ENCODE results near the gene KLHL35.

Gene KLHL35, protein sequence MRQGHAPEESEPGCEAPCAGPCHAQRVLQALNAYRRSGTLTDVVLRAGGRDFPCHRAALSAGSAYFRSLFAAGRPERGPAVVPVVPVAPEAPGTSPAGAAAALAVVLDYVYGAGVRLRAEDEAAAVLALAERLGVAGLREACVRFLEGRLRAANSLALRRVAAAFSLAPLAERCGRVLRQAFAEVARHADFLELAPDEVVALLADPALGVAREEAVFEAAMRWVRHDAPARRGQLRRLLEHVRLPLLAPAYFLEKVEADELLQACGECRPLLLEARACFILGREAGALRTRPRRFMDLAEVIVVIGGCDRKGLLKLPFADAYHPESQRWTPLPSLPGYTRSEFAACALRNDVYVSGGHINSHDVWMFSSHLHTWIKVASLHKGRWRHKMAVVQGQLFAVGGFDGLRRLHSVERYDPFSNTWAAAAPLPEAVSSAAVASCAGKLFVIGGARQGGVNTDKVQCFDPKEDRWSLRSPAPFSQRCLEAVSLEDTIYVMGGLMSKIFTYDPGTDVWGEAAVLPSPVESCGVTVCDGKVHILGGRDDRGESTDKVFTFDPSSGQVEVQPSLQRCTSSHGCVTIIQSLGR

DNA sequence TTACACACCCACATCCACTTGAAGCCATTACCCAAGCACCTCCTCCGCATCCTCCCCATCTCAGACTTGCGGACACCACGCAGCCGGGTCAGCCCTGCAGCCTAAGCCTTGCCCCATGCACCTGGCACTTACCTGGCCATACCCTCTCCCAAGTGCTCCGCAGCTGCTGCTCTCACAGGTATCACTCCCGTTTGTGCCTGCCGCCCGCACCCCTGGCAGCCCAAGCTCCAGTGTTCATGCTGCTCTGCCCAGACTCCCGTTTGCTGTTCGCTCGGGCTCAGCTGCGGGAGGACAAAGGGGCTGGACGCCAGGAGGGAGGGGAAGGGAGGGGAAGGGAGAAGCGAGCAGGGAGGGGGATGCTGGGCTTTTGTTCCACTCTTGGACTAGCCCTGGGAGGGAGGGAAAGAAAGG is at the start of gene KLHL35:
TSS of gene KLHL35 (minus strand) at position 293 of the 411 bp plus-strand sequence. CDS start 2,574 bp downstream, outside the sequence.
- no peak for DNase-seq (ENCODE audit: low read depth)

DNA sequence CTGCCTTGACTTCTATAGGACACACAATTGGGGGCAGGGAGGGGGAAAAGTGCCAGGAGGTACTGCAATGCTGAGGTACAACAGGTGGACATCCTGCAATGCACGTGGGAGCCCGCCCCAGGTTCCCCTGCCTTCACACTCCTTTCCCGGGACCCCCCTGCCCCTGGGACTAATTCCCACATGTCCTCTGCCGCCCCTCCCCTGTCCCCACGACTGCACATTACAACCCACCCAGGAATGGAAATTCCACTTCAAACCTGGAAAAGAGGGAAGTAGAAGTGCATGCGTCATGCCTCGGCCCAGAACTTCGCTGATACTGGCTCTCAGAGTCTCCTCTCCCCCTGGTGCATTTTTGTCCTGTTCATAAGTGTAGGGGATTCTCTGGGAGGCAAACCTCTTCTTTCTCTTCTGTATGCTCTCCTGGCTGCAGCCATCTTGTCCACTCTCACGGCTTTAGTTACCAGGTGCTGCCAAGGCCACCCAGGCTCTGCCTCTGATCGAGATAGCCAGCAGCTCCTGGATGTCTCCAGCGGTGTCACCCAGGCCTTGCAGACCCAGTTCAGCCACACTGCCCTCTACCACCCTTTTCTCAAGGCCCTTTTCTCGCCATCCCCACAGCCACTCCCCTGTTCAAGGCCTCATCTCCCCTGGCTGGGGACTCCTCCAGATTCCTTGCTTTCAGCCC is 49.1 kb upstream of the KLHL35 start:
- no peak for DNase-seq (ENCODE audit: low read depth)

DNA sequence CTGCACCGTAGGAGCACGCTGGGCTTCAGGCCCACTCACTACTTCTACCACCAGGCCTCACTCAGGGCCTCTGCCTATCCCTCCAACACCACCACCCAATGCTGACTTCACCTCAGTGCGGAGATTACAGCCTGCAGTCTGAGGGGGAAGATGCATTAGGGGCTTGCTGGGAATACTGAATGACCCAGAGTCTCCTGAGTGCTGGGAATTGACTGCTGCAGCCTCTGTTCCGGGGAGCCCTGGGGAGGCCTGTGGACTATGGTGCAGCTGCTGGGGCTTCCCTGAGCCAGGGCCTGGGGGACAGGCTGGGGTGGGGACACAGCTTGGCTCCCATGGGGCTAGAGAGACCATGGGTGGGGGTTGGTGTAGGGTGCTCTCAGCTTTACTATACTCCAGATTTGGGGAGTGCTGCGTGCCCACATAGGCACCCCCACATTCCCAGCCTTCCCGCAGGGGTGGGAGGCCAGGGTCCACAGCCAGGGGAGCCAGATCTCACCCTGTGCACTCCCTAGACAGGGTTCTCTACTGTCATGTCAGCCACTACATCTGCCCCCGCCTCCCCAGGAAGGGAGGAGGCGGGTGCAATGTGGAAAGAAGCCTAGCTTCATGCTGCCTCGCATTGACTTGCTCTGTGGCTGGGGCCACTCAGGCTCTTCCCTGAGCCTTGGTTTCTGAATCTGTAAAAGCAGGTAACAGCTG is 48.4 kb upstream of the KLHL35 start:
- no peak for DNase-seq (ENCODE audit: low read depth)

DNA sequence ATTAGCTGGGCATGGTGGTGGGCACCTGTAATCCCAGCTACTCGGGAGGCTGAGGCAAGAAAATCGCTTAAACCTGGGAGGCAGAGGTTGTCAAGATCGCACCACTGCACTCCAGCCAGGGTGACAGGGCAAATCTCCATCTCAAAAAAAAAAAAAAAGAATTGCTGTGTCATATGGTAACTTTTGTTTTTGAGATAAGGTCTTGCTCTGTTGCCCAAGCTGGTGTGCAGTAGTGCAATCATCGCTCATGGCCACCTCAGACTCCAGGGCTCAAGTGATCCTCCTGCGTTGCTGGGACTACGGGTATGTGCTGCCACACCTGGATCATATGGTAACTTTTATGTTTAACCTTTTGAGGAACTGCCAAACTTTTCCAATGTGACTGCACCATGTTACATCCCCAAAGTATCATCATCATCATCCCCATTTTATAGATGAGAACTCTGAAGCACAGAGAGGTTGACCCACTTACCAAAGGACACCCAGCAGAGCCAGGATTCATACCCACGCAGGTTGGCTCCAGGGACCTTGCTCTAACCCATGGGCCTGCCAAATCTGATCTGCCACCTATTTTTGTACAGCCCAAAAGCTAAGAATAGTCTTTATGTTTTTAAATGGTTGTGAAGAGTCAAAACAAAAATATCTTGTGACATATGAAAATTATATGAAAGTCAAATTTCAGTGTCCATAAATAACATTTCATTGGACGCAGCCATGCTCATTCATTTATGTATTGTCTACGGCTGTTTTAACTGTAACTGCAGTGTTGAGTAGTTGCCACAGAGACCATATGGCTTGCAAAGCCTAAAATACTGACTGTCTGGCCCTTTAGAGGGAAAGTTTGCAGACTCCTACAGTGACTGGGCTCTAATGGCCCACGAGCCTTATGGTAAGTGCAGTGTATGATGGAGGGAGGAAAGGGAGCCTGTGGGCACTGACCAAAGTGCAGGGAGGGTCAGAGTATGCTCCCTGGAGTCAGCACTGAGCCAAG is 47.5 kb upstream of the KLHL35 start:
- DNase-seq (ENCODE audit: low read depth) = no peak

DNA sequence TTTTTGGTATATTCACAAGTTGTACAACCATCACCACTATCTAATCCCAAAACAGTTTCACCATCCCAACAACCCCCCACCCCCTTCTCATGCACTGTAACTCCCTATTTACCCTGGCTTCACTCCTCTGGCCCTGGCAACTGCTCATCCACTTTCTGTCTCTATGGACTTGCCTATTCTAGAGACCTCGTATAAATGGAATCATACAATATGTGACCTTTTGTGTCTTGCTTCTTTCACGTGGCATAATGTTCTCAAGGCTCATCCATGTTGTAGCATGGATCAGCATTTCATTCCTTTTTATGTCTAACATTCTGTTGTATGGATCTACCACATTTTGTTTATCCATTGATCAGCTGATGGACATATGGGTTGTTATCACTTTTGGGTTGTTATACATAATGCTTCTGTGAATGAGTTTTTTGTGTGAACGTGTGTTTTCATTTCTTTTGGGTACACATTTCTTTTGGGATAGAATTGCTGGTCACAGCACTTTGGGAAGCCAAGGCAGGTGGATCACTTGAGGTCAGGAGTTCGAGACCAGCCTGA is 46.7 kb upstream of the KLHL35 start:
- DNase-seq (ENCODE audit: low read depth) = no peak

DNA sequence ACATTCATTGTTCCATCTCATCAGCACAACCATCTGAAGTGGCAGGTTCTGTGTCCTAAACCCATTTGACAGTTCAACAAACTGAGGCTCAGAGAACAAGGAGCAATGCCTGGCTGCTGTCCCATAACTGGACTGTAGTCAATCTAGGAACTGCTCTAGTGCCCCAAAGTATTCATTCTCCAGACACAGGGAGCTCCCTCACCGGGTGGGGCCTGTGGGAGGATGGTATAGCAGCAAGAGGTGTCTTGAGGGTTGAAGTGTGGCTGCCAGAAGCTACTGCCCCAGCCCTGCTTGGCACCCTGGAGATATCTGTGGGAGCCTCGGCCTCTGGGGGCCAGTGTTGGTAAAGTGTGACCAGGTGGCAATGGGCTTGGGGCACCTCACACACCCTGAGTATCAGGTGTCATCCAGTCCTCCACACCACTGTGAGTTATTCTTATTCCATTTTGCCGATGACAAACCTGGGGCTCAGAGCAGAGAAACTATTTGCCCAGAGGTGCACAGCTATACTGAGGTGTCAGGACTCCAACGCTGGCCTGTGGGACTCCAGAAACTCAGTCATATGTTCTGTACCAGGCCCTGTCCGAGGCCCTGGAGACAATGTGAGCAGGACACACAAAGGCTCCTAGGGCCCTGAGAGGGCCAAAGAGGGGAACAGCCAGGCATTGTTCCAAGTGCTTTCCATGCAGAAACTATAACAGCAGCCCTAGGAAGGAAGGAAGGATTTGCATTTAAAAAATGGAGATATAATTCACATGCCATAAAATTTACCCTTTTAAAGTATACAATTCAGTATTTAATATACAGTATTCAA is 46.0 kb upstream of the KLHL35 start:
- no peak for DNase-seq (ENCODE audit: low read depth)

DNA sequence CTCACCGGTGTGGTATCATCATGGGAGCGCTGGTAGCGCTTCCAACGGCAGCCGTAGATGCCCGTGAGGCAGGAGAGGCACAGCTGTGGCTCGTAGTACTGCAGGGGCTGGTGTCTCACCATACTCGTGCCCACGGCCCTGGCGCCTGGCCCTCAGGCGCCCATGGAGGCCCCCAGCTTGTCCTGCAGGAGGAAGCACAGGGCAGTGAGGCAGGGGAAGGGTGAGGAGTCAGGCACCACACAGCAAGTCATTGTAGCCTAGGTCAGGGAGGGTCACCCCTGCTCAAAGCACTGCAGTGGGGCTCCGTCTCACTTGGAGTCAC is 44.6 kb upstream of the KLHL35 start:
- DNase-seq (ENCODE audit: low read depth) = no peak

DNA sequence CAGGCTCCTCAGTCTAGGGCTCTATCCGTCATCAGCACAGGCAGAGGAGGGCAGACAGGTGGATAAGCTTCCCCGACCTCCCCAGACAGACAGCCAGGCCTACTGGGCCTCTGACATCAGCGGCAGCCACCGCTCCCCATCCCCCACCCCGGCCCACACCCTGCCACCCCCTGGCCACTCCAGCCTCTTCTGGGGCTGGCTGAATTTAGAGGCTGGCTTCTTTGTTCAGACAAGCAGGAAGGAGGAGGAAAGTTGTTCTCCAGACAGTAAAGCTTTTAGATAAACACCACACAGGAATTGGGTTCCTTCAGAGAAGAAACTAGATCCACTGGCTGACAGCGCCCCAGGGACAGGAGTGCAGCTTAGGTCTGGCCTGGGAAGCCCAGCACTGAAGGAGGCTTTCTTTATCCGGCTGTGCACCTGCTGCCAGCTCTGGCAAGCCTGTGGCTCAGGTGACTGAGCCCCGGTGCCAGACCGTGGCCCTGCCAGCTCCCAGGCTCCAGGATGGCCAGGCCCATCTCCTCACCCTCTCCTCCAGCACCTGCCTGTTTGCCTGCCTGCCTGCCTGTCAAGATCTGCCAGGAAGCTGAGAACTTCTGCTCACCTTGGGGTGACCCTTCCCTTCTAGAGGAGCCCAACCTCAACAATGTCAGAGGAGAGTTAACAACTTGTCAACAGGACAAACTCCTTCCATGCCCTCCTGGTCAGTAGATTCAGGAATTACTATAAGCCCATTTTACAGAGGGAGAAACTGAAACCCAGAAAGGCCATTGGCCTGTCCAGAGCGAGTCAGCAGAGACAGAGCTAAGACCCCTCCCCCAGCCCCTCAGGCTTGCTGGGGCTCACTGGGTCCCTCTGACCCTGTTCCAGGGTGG is 44.0 kb upstream of the KLHL35 start:
- no peak for DNase-seq (ENCODE audit: low read depth)

DNA sequence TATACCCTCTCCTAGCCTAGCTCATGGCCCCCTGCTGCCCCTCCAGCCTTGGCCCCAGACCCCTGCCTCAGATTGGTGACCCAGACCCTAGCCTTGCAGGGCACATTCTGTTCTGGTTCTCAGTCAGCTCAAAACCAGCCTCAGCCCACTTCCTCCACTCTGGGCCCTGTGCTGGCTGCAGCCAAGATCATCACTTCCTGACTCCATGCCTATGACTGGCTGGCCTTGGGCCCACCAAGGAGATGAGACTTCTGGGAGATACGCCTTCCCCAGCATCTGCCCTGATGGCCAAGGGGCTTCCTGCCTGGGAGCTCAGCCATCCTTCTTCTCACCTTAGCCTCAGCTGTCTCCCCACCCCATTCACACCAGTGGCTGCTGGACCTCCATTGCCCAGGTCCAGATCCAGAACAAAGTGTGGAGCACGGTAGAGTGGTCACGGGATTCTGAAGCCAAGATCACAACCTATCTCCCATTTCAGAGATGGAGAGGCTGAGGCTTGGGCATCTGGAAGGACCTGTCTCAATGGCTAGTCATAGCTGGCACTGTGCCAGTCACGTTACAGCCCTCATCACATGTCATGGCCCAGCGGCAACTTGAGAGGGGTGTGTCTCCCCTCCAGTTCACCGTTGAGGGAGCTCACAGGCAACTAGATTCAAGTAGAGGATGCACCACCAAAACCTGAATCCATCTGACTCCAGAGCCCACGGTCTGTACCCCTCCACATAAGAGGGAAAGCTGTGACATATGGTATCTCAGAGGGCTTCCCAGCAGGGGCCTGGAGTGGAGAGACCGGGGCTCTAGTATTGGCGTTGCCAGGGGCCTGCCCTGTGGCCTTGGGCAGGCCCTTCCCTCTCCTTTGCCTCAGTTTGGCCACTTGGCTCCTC is 43.0 kb upstream of the KLHL35 start:
- DNase-seq (ENCODE audit: low read depth) = no peak

DNA sequence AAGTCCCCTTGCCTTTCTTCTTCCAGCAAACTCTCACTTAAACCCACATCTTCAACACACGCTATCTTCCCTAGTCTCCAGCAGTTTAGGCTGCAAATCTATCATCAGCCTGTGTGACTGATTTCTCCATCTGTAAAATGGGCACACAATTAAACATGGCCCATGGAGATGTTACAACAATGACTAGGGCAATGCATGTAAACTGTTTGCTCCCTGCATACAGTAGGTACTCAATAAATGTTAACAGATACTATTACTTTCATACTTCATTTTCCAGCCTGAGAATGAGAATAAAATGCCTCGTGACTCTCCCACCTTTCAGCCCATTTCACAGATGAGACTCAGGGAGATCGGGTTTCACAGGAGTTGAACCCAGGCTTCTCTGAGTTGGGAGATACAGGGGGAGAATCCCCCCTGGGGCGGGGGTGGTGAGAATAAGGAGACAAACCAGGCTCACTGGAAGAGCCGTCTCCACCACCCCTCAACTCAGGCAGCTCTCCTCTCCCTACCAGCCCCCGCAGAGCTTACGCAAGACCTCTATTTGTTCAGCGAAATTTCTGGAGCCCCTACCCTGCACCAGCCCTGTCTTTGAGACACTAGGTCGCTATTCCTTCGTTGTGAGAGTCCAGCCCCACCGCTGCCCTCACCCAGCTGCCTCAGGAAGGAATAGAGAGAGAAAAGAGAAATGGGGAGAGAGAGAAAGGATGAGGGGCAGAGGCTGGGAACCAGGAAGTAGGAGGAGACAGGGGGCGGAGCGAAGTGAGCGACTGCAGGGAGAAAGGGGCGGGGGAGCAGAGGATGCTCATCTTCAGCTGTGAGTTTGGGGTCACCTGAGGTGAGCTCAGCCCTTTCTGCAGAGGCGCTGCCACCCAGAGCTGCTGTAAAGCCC is 42.1 kb upstream of the KLHL35 start:
- DNase-seq (ENCODE audit: low read depth) = no peak

DNA sequence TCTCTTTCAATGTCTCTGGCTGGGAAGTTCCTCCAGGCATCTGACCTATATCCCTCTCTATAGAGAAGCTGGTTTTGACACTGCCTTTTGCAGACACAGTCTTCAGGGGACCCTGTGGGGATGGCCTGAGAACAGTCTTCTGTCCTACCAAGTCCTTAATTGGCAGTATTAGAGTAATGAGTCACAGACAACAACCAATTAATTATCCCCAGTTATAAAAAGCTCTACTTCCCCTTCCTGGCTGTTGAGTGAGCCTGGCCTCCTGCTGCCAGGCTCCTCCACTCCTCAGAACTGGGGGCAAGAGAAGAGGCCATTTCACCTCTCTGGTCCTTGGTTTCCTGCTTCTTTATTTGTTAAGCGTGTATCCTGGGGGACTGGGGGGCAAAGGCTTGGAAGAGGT is 41.2 kb upstream of the KLHL35 start:
- DNase-seq (ENCODE audit: low read depth) = no peak

DNA sequence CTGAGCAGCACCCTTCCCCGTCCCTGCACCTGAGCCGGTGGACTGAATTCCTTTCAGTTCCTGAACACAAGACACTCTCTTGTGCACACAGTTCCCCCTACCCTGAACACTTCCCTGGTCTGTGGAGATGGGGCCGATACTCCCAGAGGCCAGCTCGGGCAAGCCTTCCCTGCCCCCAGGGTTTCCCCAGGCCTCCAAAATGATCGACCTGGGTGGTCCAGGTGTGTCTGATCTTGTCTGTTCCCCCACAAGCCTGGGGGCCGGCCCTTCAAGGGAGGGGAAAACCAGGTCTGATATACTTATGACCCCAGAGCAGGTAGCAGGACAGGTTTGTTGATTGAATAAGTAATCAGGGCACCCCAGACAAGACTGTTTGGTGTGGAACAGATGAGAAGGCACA is 40.7 kb upstream of the KLHL35 start:
- no peak for DNase-seq (ENCODE audit: low read depth)

DNA sequence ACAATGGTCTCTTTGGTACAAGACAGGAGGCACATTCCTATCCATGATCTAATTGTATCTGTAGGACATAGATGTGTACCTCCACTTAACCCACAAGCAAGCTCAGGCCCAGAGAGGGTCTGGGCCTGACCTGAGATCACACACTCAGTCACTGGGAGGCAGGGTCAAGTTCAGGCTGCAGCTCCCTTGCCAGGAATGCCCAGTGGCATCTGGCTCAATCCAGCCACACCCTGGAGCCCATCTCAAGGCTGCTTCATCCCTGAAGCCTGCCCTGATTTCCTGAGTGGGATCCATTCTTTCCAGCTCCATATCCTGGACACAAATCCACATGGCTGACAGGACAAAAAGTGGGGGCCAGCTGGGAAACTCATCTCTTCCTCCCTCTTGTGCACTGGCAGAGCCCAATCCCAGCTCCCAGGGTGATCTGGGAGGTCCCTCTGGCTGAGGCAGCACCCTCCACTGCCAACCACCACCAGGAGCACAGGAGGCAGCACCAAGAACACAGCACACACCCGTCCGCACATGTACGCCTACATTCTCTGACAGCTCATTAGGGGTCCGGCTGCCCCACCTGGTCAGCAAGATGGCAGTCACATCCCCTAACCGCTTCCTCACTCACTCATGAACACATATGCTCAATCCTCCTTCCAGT is 39.2 kb upstream of the KLHL35 start:
- DNase-seq (ENCODE audit: low read depth) = no peak

DNA sequence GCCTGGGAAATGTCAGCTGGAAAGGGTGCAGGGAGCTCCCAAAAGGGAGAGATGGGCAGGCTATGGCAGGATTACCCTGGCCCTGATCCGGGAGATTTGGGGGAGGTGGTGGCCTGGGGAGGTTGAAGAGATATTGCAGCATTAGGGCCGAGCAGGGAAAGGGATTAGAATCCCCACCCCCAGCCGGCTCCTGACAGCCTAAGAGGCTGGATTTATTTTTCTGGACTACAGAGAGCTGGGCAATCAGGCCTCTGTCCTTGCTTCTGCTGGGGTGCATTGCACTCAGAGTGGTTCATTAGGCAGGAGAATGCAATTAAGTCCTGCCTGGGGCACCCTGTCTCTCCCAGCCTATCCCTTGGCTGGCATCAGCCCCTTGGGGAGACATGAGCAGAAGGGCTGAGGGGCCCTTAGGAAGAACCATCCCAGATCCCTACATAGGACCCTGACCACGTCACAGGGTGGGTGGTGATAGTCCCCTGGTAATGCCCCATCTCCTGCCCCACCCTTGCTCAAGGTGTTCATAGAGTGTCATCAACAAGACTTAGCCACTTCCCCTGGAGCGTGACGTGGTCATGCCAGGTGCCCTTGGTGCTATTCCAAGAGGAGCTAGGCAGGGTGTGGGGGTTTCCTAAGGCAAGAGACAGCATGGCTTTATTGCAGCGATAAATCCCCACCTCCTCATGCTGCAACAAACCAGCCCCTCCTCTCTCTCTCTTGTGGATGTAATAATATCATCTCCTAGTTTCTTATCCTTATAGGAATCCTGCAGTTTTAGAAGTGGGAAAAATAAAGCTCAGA is 38.4 kb upstream of the KLHL35 start:
- no peak for DNase-seq (ENCODE audit: low read depth)

DNA sequence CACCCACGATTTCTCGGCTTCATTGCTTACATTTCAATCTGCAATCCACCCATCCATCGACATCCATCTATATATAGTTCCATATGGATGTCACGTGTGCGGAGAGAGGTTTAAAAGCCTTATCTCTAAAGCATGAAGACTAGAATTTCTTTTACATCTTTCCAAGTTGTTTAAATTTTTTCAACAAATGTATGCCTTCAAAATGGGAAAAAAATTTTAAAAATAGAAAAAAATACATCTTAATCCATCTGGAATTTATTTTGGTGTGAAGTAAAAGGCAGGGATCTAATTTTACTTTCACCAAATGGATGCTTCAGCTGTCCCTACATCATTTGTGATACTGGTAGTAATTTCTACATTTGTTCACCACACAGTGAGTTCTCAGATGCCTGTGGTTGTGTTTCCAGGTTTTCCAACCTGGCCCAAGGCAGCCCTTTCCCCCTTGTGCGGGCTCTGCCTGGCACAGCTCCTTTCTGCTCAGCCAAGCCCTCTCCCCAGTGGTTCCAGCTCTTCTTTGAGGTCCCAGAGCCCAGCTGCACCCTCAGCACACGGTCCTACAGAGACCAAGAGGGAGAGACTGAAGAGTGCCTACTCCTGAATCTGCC is 37.6 kb upstream of the KLHL35 start:
- no peak for DNase-seq (ENCODE audit: low read depth)
